Measurements from ENCODE around the gene SLC37A1.

GRCh38 chr21:42578761-42579415 lies 65.2 kb downstream of the SLC37A1 start:
- TF ChIP-seq CTCF (IDR thresholded peaks at IDR 0.05) (no peak), ZFX (IDR thresholded peaks at IDR 0.05; ENCODE audit: borderline replicate concordance) (no peak)

All from 22Rv1 (cell line).